G401.6 (cell line): ENCODE data around the gene CNTNAP4.

Source experiments
- FAIRE-seq: peaks from 2 replicates; lab custom pipeline; 2012; peaks lifted over from hg19 to GRCh38; lab: Jason Lieb, UNC

The CNTNAP4 gene

GRCh38 chr16:76598498-76598897, 321.3 kb downstream of the CNTNAP4 start:
- no peak for FAIRE-seq

- FAIRE-seq = no peak
Measured at GRCh38 chr16:76607317-76607716, 330.1 kb downstream of the CNTNAP4 start.
